ENCODE data around the gene LYRM4. TPM values are rescaled to one million over a fixed set of nuclear protein-coding genes. Genes with fewer than 3 reads are reported as not detected.

The LYRM4 gene
- polyA plus RNA-seq, 1 donor from 2014 or later, result 29.3 TPM

GRCh38 chr6:5088780-5089179 lies 172.0 kb downstream of the LYRM4 start:
- H3K9ac ChIP-seq (ENCODE audit: low read length), result no peak overlapping the region
- H3K4me2 ChIP-seq (ENCODE audit: low read length), result no peak overlapping the region
- H3K27me3 ChIP-seq (ENCODE audit: insufficient read depth, low read depth, low read length), result peaks cover 38% of the 10 kb centered on the region
- no peaks in the 10 kb centered on the region for H3K36me3 ChIP-seq (ENCODE audit: insufficient read depth, low read length)
- H3K9me3 ChIP-seq (ENCODE audit: low read length), result no peaks in the 10 kb centered on the region
- TF ChIP-seq EP300 (conservative IDR thresholded peaks at IDR 0.05; ENCODE audit: poor library complexity, severe bottlenecking) (no peak), REST (IDR thresholded peaks at IDR 0.05; ENCODE audit: borderline replicate concordance) (no peak), MXI1 (conservative IDR thresholded peaks at IDR 0.05; ENCODE audit: poor library complexity, severe bottlenecking) (no peak), CTCF (IDR thresholded peaks at IDR 0.05; ENCODE audit: poor library complexity, severe bottlenecking) (no peak), RAD21 (conservative IDR thresholded peaks at IDR 0.05) (no peak), TAF1 (IDR thresholded peaks at IDR 0.05; ENCODE audit: low read depth) (no peak), EZH2 (IDR thresholded peaks at IDR 0.05; ENCODE audit: borderline replicate concordance, insufficient read depth, low read length, poor library complexity, severe bottlenecking) (no peak), POLR2AphosphoS5 (IDR thresholded peaks at IDR 0.05) (no peak), SMC3 (conservative IDR thresholded peaks at IDR 0.05; ENCODE audit: poor library complexity) (no peak)
- no peak overlapping the region for H3K27ac ChIP-seq (ENCODE audit: low read length)
- no peak overlapping the region for H3K4me3 ChIP-seq (ENCODE audit: low read length)
- no peak overlapping the region for H2AFZ ChIP-seq (ENCODE audit: low read depth, low read length)
- H3K79me2 ChIP-seq (replicated peaks; ENCODE audit: insufficient read depth, low read length), result no peaks in the 10 kb centered on the region
- H4K20me1 ChIP-seq (ENCODE audit: insufficient read depth), result no peaks in the 10 kb centered on the region
- no peaks in the 10 kb centered on the region for H3K9me2 ChIP-seq (ENCODE audit: insufficient read depth, low read length)
- H3F3A ChIP-seq (ENCODE audit: insufficient read depth, low read length, poor library complexity, severe bottlenecking), result no peaks in the 10 kb centered on the region

GRCh38 chr6:5087389-5087788 lies 173.4 kb downstream of the LYRM4 start:
- TF ChIP-seq EZH2 (IDR thresholded peaks at IDR 0.05; ENCODE audit: borderline replicate concordance, insufficient read depth, low read length, poor library complexity, severe bottlenecking), result no peak
- no peak for TF ChIP-seq CTCF (IDR thresholded peaks at IDR 0.05; ENCODE audit: poor library complexity, severe bottlenecking)
- no peak for TF ChIP-seq RAD21 (conservative IDR thresholded peaks at IDR 0.05)
- TF ChIP-seq REST (IDR thresholded peaks at IDR 0.05; ENCODE audit: borderline replicate concordance), result no peak
- no peak for TF ChIP-seq TAF1 (IDR thresholded peaks at IDR 0.05; ENCODE audit: low read depth)
- TF ChIP-seq EP300 (conservative IDR thresholded peaks at IDR 0.05; ENCODE audit: poor library complexity, severe bottlenecking), result no peak
- TF ChIP-seq MXI1 (conservative IDR thresholded peaks at IDR 0.05; ENCODE audit: poor library complexity, severe bottlenecking), result no peak
- no peak for TF ChIP-seq SMC3 (conservative IDR thresholded peaks at IDR 0.05; ENCODE audit: poor library complexity)
- no peak for TF ChIP-seq POLR2AphosphoS5 (IDR thresholded peaks at IDR 0.05)
- no peaks in the 10 kb centered on the region for H3K79me2 ChIP-seq (replicated peaks; ENCODE audit: insufficient read depth, low read length)
- no peak overlapping the region for H3K4me3 ChIP-seq (ENCODE audit: low read length)
- H3K4me2 ChIP-seq (ENCODE audit: low read length), result no peak overlapping the region
- no peaks in the 10 kb centered on the region for H3F3A ChIP-seq (ENCODE audit: insufficient read depth, low read length, poor library complexity, severe bottlenecking)
- H4K20me1 ChIP-seq (ENCODE audit: insufficient read depth), result no peaks in the 10 kb centered on the region
- peaks cover 46% of the 10 kb centered on the region for H3K27me3 ChIP-seq (ENCODE audit: insufficient read depth, low read depth, low read length)
- H3K36me3 ChIP-seq (ENCODE audit: insufficient read depth, low read length), result no peaks in the 10 kb centered on the region
- H3K9me3 ChIP-seq (ENCODE audit: low read length), result no peaks in the 10 kb centered on the region
- H3K27ac ChIP-seq (ENCODE audit: low read length), result no peak overlapping the region
- H3K9me2 ChIP-seq (ENCODE audit: insufficient read depth, low read length), result no peaks in the 10 kb centered on the region
- H2AFZ ChIP-seq (ENCODE audit: low read depth, low read length), result no peak overlapping the region
- no peak overlapping the region for H3K9ac ChIP-seq (ENCODE audit: low read length)

Measured in neural cell (in vitro differentiated cells).